ENCODE data around the gene IL11RA. TPM values are rescaled to one million over a fixed set of nuclear protein-coding genes. Genes with fewer than 3 reads are reported as not detected.

IL11RA gene
- total and polyA plus RNA-seq, 9 of the 15 experiments (the other 6 are each of a cell fraction or from before 2014, with no cell fraction given), result 0.11 to 5.8 (median 2.8) TPM

DNA sequence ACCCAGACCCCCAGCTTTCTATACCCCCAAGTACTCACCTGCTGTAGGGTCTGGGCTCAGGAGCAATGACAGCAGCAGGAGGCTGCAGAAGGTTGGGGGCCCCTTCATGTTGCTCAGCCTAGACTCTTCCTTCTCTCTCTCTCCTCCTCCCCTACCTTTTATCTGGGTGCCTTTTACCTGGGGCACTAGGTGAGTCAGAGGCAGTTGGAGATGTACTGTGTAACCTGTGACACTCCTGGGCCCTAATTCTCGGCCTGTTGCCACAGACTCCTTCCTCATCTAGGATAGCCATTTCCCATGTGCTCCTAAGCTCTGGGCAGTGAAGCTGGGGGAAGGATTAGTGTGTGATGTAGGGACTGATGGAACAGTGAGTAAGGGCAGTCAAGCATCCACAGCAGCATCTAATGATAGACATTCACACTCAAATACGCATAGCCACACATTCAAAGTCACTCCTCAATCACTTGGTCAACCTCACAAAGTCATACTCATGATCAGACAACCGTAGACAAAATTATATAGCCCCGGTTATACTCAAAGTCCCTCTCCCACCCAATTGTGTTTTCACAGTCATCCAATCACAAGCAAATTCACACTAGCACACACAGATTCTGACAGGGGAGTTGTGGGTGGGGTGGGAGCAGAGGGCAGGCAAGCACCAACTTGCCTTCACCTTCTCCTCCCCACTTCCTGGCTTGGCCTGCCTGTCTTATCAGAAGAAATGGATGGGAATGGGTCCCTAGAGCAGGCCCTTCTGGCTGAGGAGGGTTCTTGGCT lies 10.7 kb downstream of the IL11RA start, which contains the start of gene CCL27:
TSS of gene CCL27 (minus strand) at position 132 of the 777 bp plus-strand sequence. CDS start at position 108, 24 bp downstream.
- DNase-seq (ENCODE audit: extremely low read depth in 1 of 4, low spot score in 3 of 4) (no peak), ATAC-seq (no peak), FAIRE-seq (no peak)
- Histone ChIP-seq H3K4me3 (no peak within 1 kb of the TSS), H3K9me3 (replicated peaks; ENCODE audit: control insufficient read depth, insufficient read depth, low read depth, low read length) (no peaks in the 10 kb centered on the region), H3K27me3 (ENCODE audit: control insufficient read depth in 2 of 2, insufficient read depth in 2 of 2, low read length in 2 of 2) (no peaks in the 10 kb centered on the region), H3K4me1 (replicated peaks in 1 of 2; ENCODE audit: control insufficient read depth in 2 of 2, insufficient read depth in 2 of 2, low read length in 2 of 2) (peaks cover 18 to 21% of the 10 kb centered on the region in 2 experiments), H3K79me2 (ENCODE audit: control insufficient read depth, insufficient read depth, low read length) (peaks cover 21% of the 10 kb centered on the region), H3K27ac (ENCODE audit: extremely low read depth, low read depth, low read length) (no peak within 1 kb of the TSS), H3K36me3 (ENCODE audit: control insufficient read depth, insufficient read depth, low read length) (peaks cover 3% of the 10 kb centered on the region; the same call in 2 of the 3 replicates), H2AFZ (ENCODE audit: low read depth, low read length) (no peak within 1 kb of the TSS), H3K9me1 (ENCODE audit: control insufficient read depth, insufficient read depth, low read length) (peaks cover 2% of the 10 kb centered on the region), H3K4me2 (ENCODE audit: insufficient read depth, low read length) (no peak within 1 kb of the TSS), H4K20me1 (replicated peaks; ENCODE audit: control insufficient read depth, insufficient read depth, low read length) (0 out of 2 replicates have a peak, but pooled peaks cover 4% of the 10 kb centered on the region), H3K9ac (ENCODE audit: insufficient read depth in 1 of 2, low read depth in 2 of 2, low read length in 2 of 2) (no peak within 1 kb of the TSS)
- intact Hi-C loops (cut with micrococcal nuclease), result no loop called here
- in situ Hi-C loops (cut with MboI), result no loop called here
- BruUV-seq (replicated peaks), result no TSS peak
- TF ChIP-seq ZNF778 (CRISPR knock-in tag; IDR thresholded peaks at IDR 0.05) (no peak), ZNF282 (CRISPR knock-in tag; IDR thresholded peaks at IDR 0.05) (no peak), EGR1 (conservative IDR thresholded peaks at IDR 0.05) (no peak), NCOR1 (IDR thresholded peaks at IDR 0.05) (no peak), POLR2A (conservative IDR thresholded peaks at IDR 0.05) (no peak), GTF2A2 (tag; IDR thresholded peaks at IDR 0.05) (no peak), PYGO2 (tag; IDR thresholded peaks at IDR 0.05) (no peak), MYNN (IDR thresholded peaks at IDR 0.05) (no peak), MYNN (CRISPR knock-in tag; IDR thresholded peaks at IDR 0.05) (no peak), TARDBP (IDR thresholded peaks at IDR 0.05) (no peak)
- WGBS (ENCODE audit: insufficient coverage, low coverage, missing lambda C conversion rate), result 67% methylated on average over 3 of the region's 4 CpGs
- POLR2A ChIA-PET, result interaction anchor here (0.7 to 2.8 kb wide), 3 partner anchors 11 to 12 kb away, joined by 3 to 13 read pairs (median 5); partner anchors contain the start of gene IL11RA
- CTCF ChIA-PET (ENCODE audit: low intra/inter-chr PET ratio), result no interaction called here
